C4-2B (cell line): ENCODE measurements around the gene DNAJA2.

Source experiments
- H3K27ac ChIP-seq: fragments of 450-650 bp; 2 replicates; pipeline ENCODE4 v1.5.1; 2017
- ZFX ChIP-seq: fragments of 450-650 bp; IDR thresholded peaks from 2 replicates; pipeline ENCODE4 v1.6.1; 2017
- TF ChIP-seq, protein P1 (sequence below): fragments of 450-650 bp; conservative IDR thresholded peaks from 2 replicates; pipeline ENCODE4 v1.5.1; 2017; ENCODE audit warnings: mild to moderate bottlenecking

Gene DNAJA2

GRCh38 chr16:46962629-46963028, 10.8 kb downstream of the DNAJA2 start:
- TF ChIP-seq, protein P1, sequence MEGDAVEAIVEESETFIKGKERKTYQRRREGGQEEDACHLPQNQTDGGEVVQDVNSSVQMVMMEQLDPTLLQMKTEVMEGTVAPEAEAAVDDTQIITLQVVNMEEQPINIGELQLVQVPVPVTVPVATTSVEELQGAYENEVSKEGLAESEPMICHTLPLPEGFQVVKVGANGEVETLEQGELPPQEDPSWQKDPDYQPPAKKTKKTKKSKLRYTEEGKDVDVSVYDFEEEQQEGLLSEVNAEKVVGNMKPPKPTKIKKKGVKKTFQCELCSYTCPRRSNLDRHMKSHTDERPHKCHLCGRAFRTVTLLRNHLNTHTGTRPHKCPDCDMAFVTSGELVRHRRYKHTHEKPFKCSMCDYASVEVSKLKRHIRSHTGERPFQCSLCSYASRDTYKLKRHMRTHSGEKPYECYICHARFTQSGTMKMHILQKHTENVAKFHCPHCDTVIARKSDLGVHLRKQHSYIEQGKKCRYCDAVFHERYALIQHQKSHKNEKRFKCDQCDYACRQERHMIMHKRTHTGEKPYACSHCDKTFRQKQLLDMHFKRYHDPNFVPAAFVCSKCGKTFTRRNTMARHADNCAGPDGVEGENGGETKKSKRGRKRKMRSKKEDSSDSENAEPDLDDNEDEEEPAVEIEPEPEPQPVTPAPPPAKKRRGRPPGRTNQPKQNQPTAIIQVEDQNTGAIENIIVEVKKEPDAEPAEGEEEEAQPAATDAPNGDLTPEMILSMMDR = no peak
- TF ChIP-seq ZFX = no peak
- H3K27ac ChIP-seq = no peak overlapping the region

GRCh38 chr16:46961373-46962353, 11.8 kb downstream of the DNAJA2 start:
- no peak overlapping the region for H3K27ac ChIP-seq
- TF ChIP-seq, protein P1 = no peak
- no peak for TF ChIP-seq ZFX

DNA sequence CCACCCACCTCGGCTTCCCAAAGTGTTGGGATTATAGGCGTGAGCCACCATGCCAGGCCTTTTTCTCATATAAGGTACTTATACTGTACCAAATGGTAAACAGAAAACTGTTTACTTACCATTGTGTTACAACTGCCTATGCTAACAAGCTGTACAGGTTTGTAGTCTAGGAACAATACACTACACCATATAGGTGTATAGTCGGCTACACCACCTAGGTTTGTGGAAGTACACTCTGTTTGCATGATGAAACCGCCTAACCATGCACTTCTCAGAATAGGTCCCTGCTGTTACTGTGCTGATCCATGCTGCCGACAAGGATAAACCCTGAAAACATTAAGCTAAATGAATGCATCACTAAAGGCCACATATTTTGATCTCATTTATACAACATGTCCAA, 18.9 kb downstream of the DNAJA2 start:
- TF ChIP-seq, protein P1 = no peak
- TF ChIP-seq ZFX = no peak
- no peak overlapping the region for H3K27ac ChIP-seq

DNA sequence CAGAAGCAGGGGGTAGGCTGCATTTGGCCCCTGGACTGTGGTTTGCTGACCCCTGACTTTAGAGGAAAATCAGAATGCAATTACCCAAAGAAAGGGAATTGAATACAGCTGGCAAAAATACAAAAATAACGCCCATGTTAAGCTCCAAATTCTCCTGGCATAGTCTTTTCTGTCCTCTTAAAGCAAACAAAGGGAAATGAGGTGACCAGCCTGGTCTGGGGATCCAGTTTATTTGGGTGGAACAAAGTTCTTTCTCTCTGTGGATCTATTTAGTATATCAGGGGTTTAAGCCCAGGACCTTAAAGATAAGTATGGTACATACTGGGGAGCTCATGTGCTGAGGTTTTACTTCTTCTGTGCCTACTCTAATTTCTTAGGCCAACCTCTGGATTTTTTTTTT, 23.5 kb downstream of the DNAJA2 start:
- TF ChIP-seq, protein P1 = no peak
- no peak for TF ChIP-seq ZFX
- no peak overlapping the region for H3K27ac ChIP-seq

DNA sequence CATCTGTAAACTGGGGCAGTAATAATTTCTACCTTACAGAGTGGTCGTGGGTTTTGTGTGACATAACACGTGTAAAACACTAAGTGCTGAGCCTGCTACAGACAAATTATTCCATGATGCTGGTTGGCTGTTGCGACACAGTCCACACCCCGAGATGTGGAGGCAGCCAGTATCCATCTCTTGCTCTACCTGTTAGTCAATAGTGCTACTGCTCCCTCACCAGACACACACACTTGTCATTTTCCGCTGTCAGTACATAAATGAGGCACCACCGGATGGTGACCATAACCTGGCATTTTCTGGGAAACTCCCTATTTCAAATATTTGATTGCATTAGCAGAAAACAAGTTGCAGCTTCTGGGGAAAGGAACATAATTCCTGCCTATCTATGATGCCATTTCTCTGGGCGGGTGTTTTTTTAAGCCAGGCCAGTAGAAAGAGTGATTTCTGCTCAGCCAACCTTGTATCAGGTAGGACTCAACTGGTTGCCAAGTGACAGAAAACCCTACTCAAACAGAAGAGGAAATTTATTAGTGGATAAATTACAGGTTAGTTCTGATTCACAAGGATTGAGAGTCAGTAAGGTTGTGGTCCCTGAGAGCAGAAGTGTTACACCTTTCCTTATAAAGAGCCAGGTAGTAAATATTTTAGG, 24.1 kb downstream of the DNAJA2 start:
- H3K27ac ChIP-seq = no peak overlapping the region
- TF ChIP-seq, protein P1 = no peak
- TF ChIP-seq ZFX = no peak

GRCh38 chr16:46948548-46949166, 24.8 kb downstream of the DNAJA2 start:
- H3K27ac ChIP-seq = no peak overlapping the region
- TF ChIP-seq, protein P1 = no peak
- no peak for TF ChIP-seq ZFX
